Measurements from ENCODE around the gene OR2H1.

- TF ChIP-seq, protein P1, sequence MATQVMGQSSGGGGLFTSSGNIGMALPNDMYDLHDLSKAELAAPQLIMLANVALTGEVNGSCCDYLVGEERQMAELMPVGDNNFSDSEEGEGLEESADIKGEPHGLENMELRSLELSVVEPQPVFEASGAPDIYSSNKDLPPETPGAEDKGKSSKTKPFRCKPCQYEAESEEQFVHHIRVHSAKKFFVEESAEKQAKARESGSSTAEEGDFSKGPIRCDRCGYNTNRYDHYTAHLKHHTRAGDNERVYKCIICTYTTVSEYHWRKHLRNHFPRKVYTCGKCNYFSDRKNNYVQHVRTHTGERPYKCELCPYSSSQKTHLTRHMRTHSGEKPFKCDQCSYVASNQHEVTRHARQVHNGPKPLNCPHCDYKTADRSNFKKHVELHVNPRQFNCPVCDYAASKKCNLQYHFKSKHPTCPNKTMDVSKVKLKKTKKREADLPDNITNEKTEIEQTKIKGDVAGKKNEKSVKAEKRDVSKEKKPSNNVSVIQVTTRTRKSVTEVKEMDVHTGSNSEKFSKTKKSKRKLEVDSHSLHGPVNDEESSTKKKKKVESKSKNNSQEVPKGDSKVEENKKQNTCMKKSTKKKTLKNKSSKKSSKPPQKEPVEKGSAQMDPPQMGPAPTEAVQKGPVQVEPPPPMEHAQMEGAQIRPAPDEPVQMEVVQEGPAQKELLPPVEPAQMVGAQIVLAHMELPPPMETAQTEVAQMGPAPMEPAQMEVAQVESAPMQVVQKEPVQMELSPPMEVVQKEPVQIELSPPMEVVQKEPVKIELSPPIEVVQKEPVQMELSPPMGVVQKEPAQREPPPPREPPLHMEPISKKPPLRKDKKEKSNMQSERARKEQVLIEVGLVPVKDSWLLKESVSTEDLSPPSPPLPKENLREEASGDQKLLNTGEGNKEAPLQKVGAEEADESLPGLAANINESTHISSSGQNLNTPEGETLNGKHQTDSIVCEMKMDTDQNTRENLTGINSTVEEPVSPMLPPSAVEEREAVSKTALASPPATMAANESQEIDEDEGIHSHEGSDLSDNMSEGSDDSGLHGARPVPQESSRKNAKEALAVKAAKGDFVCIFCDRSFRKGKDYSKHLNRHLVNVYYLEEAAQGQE (IDR thresholded peaks at IDR 0.05; ENCODE audit: borderline replicate concordance): no peak
- TF ChIP-seq, protein P1 (CRISPR knock-in tag; IDR thresholded peaks at IDR 0.05; ENCODE audit: low read depth): no peak
- TF ChIP-seq ILF3 (IDR thresholded peaks at IDR 0.05; ENCODE audit: borderline replicate concordance): no peak
Measured at GRCh38 chr6:29504961-29505360, 48.0 kb downstream of the OR2H1 start.
